Measurements from ENCODE around the gene SFXN3.

The SFXN3 gene

GRCh38 chr10:101030496-101031127 lies 422 bp upstream of the SFXN3 start:
- Histone ChIP-seq H3K9me3 (ENCODE audit: insufficient read depth, low read length) (no peaks in the 10 kb centered on the region), H3K9me2 (replicated peaks; ENCODE audit: insufficient read depth, low read length) (no peaks in the 10 kb centered on the region), H3K36me3 (ENCODE audit: low read length) (no peaks in the 10 kb centered on the region), H3K27me3 (ENCODE audit: low read length) (no peaks in the 10 kb centered on the region), H3K27ac (ENCODE audit: low read depth, low read length) (no peak overlapping the region), H3K9ac (ENCODE audit: low read length) (peak overlapping the region; percentile 52; the same call in 1 of the 2 replicates), H3K4me3 (ENCODE audit: insufficient read depth, low read length, poor library complexity, severe bottlenecking) (peak overlapping the region; percentile 41), H3K4me2 (ENCODE audit: low read depth, low read length, poor library complexity, severe bottlenecking) (peak overlapping the region; percentile 80), H3F3A (ENCODE audit: insufficient read depth) (no peaks in the 10 kb centered on the region), H2AFZ (ENCODE audit: low read depth, low read length, severe bottlenecking) (peak overlapping the region; percentile 64), H4K20me1 (ENCODE audit: low read depth, low read length) (no peaks in the 10 kb centered on the region), H3K79me2 (ENCODE audit: insufficient read depth, low read length) (no peaks in the 10 kb centered on the region)
- TF ChIP-seq CTCF (IDR thresholded peaks at IDR 0.05; ENCODE audit: insufficient read depth, low read length, poor library complexity, severe bottlenecking) (no peak), EZH2phosphoT487 (conservative IDR thresholded peaks at IDR 0.05; ENCODE audit: low read length) (no peak)

GRCh38 chr10:101031796-101032636 lies 982 bp downstream of the SFXN3 start:
- Histone ChIP-seq H2AFZ (ENCODE audit: low read depth, low read length, severe bottlenecking) (peak overlapping the region; percentile 90), H3K27ac (ENCODE audit: low read depth, low read length) (no peak overlapping the region), H3K4me3 (ENCODE audit: insufficient read depth, low read length, poor library complexity, severe bottlenecking) (peak overlapping the region; percentile 67)

GRCh38 chr10:101032637-101033224 lies 1.7 kb downstream of the SFXN3 start:
- peak overlapping the region; percentile 80 for H3K4me2 ChIP-seq (ENCODE audit: low read depth, low read length, poor library complexity, severe bottlenecking)

More at GRCh38 chr10:101031796-101032636, 982 bp downstream of the SFXN3 start:
- TF ChIP-seq EZH2phosphoT487 (conservative IDR thresholded peaks at IDR 0.05; ENCODE audit: low read length) (no peak), CTCF (IDR thresholded peaks at IDR 0.05; ENCODE audit: insufficient read depth, low read length, poor library complexity, severe bottlenecking) (no peak)
- no peaks in the 10 kb centered on the region for H3K79me2 ChIP-seq (ENCODE audit: insufficient read depth, low read length)
- no peaks in the 10 kb centered on the region for H4K20me1 ChIP-seq (ENCODE audit: low read depth, low read length)
- H3K9me2 ChIP-seq (replicated peaks; ENCODE audit: insufficient read depth, low read length): no peaks in the 10 kb centered on the region
- peak overlapping the region; percentile 52 for H3K9ac ChIP-seq (ENCODE audit: low read length)
- H3K36me3 ChIP-seq (ENCODE audit: low read length): no peaks in the 10 kb centered on the region
- H3K4me2 ChIP-seq (ENCODE audit: low read depth, low read length, poor library complexity, severe bottlenecking): peak overlapping the region; percentile 80
- H3K9me3 ChIP-seq (ENCODE audit: insufficient read depth, low read length): no peaks in the 10 kb centered on the region
- H3F3A ChIP-seq (ENCODE audit: insufficient read depth): no peaks in the 10 kb centered on the region
- no peaks in the 10 kb centered on the region for H3K27me3 ChIP-seq (ENCODE audit: low read length)

More at GRCh38 chr10:101032637-101033224, 1.7 kb downstream of the SFXN3 start:
- Histone ChIP-seq H3K27ac (ENCODE audit: low read depth, low read length) (no peak overlapping the region), H2AFZ (ENCODE audit: low read depth, low read length, severe bottlenecking) (no peak overlapping the region), H3K36me3 (ENCODE audit: low read length) (no peaks in the 10 kb centered on the region), H4K20me1 (ENCODE audit: low read depth, low read length) (no peaks in the 10 kb centered on the region), H3K9me3 (ENCODE audit: insufficient read depth, low read length) (no peaks in the 10 kb centered on the region), H3K4me3 (ENCODE audit: insufficient read depth, low read length, poor library complexity, severe bottlenecking) (no peak overlapping the region), H3F3A (ENCODE audit: insufficient read depth) (no peaks in the 10 kb centered on the region), H3K9me2 (replicated peaks; ENCODE audit: insufficient read depth, low read length) (no peaks in the 10 kb centered on the region), H3K79me2 (ENCODE audit: insufficient read depth, low read length) (no peaks in the 10 kb centered on the region), H3K27me3 (ENCODE audit: low read length) (no peaks in the 10 kb centered on the region), H3K9ac (ENCODE audit: low read length) (no peak overlapping the region)
- TF ChIP-seq EZH2phosphoT487 (conservative IDR thresholded peaks at IDR 0.05; ENCODE audit: low read length): no peak
- no peak for TF ChIP-seq CTCF (IDR thresholded peaks at IDR 0.05; ENCODE audit: insufficient read depth, low read length, poor library complexity, severe bottlenecking)
